GM21528 (cell line): ENCODE data around the gene ALPK1.
"Not testable (repeated sequence)": the region's sequence is repeated elsewhere in the genome, so short reads cannot be mapped to it uniquely, and the experiment has no call there.

Experiments used
- ATAC-seq: cut with Tn5 transposase; IDR thresholded peaks from one replicate; pipeline ENCODE4 v1.9.1; 2021; ENCODE audit warnings: mild to moderate bottlenecking, moderate library complexity; ENCODE audit not compliant: unreplicated experiment, low FRiP score

ALPK1 gene

GRCh38 chr4:112282860-112283667, 14.1 kb upstream of the ALPK1 start:
- no peak for ATAC-seq

GRCh38 chr4:112284166-112284565, 13.0 kb upstream of the ALPK1 start:
- ATAC-seq: no peak

DNA sequence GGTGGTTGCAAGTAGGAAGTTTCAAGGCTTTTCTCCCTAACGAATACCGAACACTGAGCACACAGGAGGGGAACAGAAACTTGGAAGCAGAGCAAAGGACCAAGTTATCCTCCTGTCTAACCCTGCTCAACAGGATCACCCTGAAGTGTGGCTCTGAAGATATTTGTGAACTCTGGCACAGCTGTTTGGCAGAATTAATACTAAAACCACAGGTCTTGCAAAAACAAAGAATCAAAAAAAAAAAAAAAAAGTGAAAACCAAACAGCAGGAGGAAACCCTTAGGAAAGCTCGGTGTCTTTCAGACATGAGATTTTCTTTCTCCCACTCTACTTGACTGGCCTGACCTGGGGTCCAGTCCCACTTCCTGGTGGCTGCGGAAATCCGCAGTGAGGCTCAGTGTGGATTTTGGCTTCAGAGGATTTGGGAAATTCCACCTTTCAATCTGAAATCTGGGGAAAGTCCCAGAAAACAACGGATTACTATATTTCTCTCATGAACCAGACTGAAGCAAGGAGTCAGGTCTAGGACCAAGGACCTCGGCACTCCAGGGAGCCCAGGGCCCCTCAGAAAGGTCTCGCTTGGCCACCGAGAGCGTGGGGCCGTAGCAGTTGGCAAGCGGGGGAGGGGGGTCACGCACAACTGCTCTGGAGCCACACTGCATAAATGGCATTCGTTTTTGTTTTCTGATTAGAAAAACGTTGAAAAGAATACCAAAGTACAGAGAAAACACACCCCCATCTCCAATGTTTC, 12.3 kb upstream of the ALPK1 start:
- peak; percentile 22 for ATAC-seq

DNA sequence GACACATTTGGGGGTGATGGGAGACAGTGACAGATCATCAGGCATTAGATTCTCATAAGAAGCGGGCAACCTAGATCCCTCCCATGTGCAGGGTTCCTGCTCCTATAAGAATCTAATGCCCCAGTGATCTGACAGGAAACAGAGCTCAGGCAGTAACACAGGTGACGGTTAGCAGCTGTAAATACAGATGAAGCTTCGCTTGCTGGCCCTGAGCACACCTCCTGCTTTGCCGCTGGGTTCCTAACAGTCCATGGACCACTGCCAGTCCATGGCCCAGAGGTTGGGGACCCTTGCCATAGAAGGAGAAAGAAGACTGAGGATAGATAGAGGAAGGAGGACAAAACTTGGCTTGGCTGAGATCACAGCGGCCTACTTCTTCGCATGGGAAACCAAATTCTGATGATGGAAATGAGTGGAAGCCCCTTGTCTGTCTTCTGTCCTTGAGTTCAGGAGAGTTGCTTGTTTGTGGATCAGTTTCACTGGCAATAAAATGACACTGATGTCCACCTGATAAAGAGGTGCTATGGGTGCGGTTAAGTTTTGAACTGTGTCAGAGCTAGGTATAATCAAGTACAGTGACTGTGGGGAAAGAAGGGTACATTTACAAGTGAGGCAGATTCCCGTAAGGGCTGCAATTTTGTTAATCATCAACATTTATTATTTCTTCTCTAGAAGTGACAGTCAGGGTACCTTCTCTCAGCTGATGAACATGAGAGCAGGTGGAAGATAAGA, 9.7 kb upstream of the ALPK1 start:
- ATAC-seq: peak; percentile 31

GRCh38 chr4:112288455-112288854, 8.7 kb upstream of the ALPK1 start:
- ATAC-seq: peak; percentile 28

GRCh38 chr4:112289407-112290253, 7.5 kb upstream of the ALPK1 start:
- ATAC-seq: no peak

DNA sequence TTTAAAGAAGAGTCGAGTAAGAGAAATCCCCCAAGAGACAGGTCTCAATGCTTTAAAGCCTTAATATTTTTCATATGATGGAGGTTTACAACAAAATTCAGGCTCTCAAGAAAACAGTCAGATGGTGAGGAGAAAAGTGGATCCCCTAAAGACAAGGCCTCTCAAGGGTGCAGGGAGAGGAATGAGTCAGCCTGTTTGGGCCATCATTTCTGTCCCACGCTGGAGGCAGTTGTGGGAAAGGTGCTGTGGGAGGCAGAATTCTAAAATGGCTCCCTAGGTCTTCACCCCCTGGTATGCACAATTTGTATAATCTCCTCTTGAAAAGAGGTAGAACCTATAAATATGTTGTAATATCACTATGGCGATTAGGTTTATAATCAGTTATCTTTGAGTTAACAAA, 6.8 kb upstream of the ALPK1 start:
- ATAC-seq: no peak

DNA sequence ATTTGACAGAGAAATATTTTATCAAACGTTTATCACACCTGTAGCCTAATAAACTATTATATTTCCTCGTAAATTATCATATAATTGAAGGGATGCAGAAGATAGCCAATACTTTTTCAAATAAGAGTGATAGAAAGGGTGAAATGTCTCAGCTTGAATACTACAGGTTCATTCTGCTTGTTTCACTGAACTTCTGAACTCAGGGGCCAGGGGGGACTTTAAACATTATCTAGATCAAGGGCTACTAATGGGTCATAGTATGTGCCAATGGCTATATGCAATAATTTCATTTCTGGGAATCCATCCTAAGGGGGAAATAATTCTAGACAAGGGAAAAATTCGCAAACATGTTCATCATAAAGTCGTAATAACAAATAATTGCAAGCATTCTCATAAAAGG, 2.6 kb downstream of the ALPK1 start:
- ATAC-seq: no peak

GRCh38 chr4:112302320-112303274, 5.4 kb downstream of the ALPK1 start:
- ATAC-seq: no peak

DNA sequence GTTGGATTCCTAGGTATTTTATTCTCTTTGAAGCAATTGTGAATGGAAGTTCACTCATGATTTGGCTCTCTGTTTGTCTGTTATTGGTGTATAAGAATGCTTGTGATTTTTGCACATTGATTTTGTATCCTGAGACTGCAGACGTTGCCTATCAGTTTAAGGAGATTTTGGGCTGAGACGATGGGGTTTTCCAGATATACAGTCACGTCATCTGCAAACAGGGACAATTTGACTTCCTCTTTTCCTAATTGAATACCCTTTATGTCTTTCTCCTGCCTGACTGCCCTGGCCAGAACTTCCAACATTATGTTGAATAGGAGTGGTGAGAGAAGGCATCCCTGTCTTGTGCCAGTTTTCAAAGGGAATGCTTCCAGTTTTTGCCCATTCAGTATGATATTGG, 8.3 kb downstream of the ALPK1 start:
- ATAC-seq: not testable (repeated sequence)

GRCh38 chr4:112309263-112309791, 12.2 kb downstream of the ALPK1 start:
- ATAC-seq: not testable (repeated sequence)

- ATAC-seq: no peak
Observed at GRCh38 chr4:112311516-112311915, 14.3 kb downstream of the ALPK1 start.

GRCh38 chr4:112312610-112313239, 15.6 kb downstream of the ALPK1 start:
- ATAC-seq: peak; percentile 99

GRCh38 chr4:112315446-112315845, 18.3 kb downstream of the ALPK1 start:
- ATAC-seq: no peak

DNA sequence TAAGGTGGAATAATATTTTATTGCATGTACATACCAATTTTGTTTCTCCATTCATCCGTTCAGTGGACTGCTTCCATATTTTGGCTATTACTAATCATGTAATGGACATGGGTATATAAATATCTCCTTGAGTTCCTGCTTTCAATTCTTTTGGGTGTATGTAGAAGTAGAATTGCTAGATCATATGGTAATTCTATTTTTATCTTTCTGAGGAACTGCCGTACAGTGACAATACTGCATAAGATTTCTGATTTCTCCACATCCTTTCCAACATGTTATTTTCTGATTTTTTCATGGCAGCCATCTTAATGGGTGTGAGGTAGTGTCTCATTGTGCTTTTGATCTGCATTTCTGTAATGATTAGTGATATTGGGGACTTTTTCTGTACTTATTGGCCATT, 19.2 kb downstream of the ALPK1 start:
- no peak for ATAC-seq

DNA sequence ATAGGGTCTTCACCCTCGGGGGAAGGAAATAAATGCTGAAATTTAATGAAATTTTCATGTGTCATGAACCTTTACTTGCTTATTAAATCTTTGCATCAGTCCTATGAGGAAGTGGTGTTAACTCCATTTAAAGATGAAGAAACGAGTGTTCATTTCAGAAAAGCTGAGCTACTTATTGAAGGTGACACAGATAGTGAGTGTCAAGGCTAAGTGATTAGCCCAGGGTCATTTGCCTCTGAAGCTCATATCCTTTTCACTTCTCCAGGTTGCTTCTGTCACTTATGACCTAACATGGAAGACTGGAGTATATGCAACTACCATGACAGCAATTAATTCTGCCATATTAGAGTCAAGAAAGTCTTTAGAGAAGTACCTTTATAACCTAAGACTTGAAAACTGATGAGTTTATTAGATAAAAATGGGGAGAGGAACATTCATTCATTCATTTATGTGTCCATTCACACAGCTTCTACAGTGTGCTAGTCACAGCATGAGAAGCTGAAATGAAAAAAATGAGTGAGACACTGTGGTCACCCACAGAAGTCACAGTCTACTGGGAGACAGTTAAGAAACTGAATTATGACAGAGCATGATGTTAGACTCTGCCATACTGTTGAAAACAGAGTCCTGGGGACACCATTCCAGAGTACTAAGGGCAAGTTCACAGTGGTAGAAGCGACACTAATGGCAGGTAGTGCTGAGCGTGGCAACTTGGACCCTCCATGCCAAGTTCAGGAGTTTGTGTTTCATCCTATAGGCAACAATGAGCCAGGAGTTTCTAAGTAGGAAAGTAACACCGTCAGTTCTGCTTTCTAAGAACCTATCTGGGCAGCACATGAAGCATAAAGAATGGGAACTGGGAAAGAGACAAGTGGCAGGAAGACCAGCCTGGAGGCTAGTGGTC, 21.3 kb downstream of the ALPK1 start:
- peak; percentile 97 for ATAC-seq
